Progenitor cell of endocrine pancreas (in vitro differentiated cells): ENCODE data around the gene APBA1. TPM values are rescaled to one million over a fixed set of nuclear protein-coding genes. Genes with fewer than 3 reads are reported as not detected.

Experiments used
- DNase-seq: peaks from one replicate; pipeline ENCODE4 v3.0.0; 2021; ENCODE audit warnings: low spot score; ENCODE audit not compliant: unreplicated experiment
- H3K27ac Mint-ChIP-seq: 2 replicates; pipeline ENCODE4 v1.8.0; 2021; ENCODE audit warnings: mild to moderate bottlenecking, moderate library complexity, mixed read lengths
- H3K27me3 Mint-ChIP-seq: 2 replicates; pipeline ENCODE4 v1.8.0; 2021; ENCODE audit warnings: mixed read lengths
- H3K36me3 Mint-ChIP-seq: 2 replicates; pipeline ENCODE4 v1.8.0; 2022; ENCODE audit warnings: mixed read lengths; ENCODE audit not compliant: insufficient read depth
- H3K4me1 Mint-ChIP-seq: 2 replicates; pipeline ENCODE4 v1.8.0; 2021; ENCODE audit warnings: low read depth, mixed read lengths
- H3K4me3 Mint-ChIP-seq: 2 replicates; pipeline ENCODE4 v1.8.0; 2021; ENCODE audit warnings: low read depth, mild to moderate bottlenecking, moderate library complexity, mixed read lengths
- H3K9me3 Mint-ChIP-seq: 2 replicates; pipeline ENCODE4 v1.8.0; 2021; ENCODE audit warnings: low read depth, mixed read lengths
- total RNA-seq: library from RNA; stranded (reverse); gene quantifications from 2 replicates; pipeline ENCODE4 v1.2.1, GENCODE V29; 2021
- TF ChIP-seq, protein P1 (sequence below): fragments of 200-600 bp; sonication (generic); IDR thresholded peaks from one replicate; pipeline ENCODE4 v1.5.0; 2021; ENCODE audit warnings: antibody characterized with exemption, mild to moderate bottlenecking; ENCODE audit not compliant: unreplicated experiment

APBA1 gene
- total RNA-seq, 1 donor from 2014 or later: 1.8 TPM

DNA sequence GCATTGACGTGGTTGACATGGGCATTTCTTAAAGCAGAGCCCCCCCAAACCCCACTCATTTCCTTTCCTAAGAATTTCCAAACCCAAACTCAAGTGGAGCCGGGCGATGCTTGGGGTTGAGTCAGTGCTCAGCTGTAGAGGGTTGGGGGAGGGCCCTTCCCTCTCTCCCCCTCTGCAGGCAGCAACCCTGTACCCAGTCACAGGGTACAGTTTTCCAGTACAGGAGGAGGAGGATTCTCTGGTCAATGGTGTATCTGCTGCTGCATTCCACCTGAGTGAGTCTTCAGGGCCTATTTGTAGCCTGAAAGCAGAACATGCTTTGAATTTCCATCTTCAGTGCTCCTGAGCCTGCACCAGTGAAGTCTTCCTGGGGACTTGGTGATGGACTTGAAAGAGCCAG, 291.4 kb downstream of the APBA1 start:
- Mint-ChIP-seq H3K27me3 (no peaks in the 10 kb centered on the region), H3K4me1 (peaks cover 27% of the 10 kb centered on the region), H3K27ac (no peak overlapping the region), H3K4me3 (no peak overlapping the region), H3K9me3 (no peaks in the 10 kb centered on the region), H3K36me3 (no peaks in the 10 kb centered on the region)
- DNase-seq: no peak
- TF ChIP-seq, protein P1, sequence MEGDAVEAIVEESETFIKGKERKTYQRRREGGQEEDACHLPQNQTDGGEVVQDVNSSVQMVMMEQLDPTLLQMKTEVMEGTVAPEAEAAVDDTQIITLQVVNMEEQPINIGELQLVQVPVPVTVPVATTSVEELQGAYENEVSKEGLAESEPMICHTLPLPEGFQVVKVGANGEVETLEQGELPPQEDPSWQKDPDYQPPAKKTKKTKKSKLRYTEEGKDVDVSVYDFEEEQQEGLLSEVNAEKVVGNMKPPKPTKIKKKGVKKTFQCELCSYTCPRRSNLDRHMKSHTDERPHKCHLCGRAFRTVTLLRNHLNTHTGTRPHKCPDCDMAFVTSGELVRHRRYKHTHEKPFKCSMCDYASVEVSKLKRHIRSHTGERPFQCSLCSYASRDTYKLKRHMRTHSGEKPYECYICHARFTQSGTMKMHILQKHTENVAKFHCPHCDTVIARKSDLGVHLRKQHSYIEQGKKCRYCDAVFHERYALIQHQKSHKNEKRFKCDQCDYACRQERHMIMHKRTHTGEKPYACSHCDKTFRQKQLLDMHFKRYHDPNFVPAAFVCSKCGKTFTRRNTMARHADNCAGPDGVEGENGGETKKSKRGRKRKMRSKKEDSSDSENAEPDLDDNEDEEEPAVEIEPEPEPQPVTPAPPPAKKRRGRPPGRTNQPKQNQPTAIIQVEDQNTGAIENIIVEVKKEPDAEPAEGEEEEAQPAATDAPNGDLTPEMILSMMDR: no peak

DNA sequence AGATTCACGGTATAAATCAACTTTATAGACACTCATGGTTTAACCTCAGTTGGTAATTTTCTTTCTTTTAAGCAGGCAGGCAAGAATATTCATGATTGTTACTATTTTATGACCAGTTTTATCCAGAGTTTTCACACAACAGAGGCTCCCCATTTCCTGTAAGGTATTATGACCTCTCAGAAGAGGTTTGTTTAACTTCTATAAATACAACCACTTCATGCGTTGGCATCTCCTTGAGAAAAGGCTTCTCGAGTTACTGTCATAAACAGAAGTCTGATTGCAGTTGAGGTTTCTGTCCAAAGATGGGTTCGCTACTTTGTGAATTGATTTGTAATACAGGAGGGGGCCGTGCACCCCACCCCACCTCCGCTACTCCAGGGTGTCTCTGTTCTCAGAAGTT, 291.9 kb downstream of the APBA1 start:
- Mint-ChIP-seq H3K36me3 (no peaks in the 10 kb centered on the region), H3K27ac (no peak overlapping the region), H3K9me3 (no peaks in the 10 kb centered on the region), H3K27me3 (no peaks in the 10 kb centered on the region), H3K4me3 (no peak overlapping the region), H3K4me1 (peaks cover 22% of the 10 kb centered on the region)
- TF ChIP-seq, protein P1: no peak
- DNase-seq: no peak

DNA sequence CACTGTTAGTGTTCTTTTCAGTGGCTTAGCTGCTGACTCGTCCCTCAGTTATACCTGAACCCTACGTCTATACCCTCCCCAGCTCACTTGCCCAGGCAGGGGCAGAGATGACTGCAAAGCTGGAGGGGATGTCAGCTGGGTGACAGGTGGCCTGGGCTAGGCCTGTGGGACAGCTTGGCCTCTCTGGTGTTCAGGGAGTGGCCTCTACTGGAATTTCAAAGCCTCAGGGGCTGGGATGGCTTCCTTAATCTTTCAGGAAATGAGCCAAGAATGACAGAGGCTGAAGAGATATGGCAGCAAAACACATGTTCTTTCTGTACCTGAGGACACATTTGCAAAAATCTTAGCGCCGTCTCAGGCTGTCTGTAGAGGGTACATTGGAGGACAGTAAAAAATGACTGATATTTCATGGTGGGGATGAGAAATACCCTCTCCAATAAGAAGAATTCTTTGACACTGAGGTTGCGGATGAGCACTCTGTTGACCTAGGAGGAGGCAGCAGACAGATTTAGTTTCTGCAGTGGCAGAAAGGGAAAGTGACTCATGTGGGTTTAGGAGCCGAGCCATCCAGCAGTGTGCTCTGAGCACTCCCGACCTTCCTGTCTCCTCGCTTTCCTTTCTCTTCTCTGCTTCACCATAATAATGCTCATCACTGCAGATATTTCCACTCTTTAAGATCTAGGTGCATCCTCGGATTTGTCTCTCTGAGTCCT, 292.7 kb downstream of the APBA1 start:
- Mint-ChIP-seq H3K4me3 (no peak overlapping the region), H3K4me1 (peaks cover 21% of the 10 kb centered on the region), H3K27ac (no peak overlapping the region), H3K27me3 (no peaks in the 10 kb centered on the region), H3K9me3 (no peaks in the 10 kb centered on the region), H3K36me3 (no peaks in the 10 kb centered on the region)
- DNase-seq: no peak
- TF ChIP-seq, protein P1: no peak

- DNase-seq: no peak
- no peak overlapping the region for H3K4me3 Mint-ChIP-seq
- no peaks in the 10 kb centered on the region for H3K27me3 Mint-ChIP-seq
- H3K27ac Mint-ChIP-seq: peak overlapping the region; percentile 60
- peaks cover 19% of the 10 kb centered on the region for H3K4me1 Mint-ChIP-seq
- H3K36me3 Mint-ChIP-seq: no peaks in the 10 kb centered on the region
- TF ChIP-seq, protein P1: no peak
- H3K9me3 Mint-ChIP-seq: no peaks in the 10 kb centered on the region
Measured at GRCh38 chr9:69377981-69378380, 294.2 kb downstream of the APBA1 start.

Other genes with a start within 250 kb of the APBA1 start
- gene PTAR1, start 87.6 kb upstream of the APBA1 start, total RNA-seq: 59.3 and 66.0 TPM in 2 replicates
- gene CFAP95, start 148.4 kb upstream of the APBA1 start, total RNA-seq: 1.0 and 2.0 TPM in 2 replicates